ENCODE results near the gene FAM131C.

The FAM131C gene

GRCh38 chr1:16015491-16015890 is 58.0 kb downstream of the FAM131C start:
- DNase-seq: no peak

DNA sequence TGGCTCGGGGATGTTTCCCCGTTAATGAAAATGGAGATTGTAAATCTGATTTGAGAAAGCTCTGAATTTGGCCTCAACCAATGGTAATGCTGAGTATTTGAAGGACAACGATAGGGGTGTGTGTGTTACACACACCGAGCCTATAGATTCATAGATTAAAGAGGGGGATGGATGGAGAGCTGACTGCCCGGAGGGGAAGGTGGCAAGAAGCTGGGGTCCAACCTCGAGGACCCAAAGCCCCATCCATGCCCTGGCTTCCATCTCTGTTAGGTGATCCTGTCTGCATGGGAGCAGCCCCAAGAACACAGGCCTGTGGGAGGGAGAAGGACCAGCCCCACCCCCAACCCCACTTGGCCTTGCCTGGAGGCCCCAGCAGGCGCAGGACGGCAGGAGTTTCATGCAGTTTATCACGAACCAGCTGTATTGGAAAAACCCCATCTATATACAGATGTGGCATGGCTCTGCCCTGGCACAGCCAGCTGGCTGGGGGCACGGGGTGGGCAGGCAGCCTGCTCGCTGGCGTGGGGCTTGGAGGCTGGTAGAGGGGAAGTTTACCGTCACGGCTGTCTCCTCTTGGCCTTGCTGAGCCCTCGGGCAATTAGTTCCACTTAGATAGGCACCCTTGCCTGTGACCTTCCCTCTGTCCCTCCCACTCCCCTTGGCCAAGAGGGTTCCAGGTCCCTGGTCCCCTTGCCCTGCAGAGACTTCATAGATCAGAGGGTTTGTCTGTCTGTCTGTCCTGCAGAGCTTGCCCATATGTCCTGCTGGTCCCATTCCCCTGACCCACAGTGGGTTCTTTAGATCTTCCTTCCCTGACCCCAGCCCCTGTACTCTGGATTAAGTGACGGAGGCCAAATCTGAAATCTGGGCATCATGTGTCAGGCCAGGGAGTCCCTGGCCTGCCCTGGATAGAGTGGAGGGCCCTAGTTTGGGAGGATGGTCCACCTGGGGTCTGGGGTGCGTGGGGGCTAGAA is 58.7 kb downstream of the FAM131C start:
- no peak for DNase-seq

- DNase-seq: no peak
These were observed 59.6 kb downstream of the FAM131C start for GRCh38 chr1:16013908-16014258.

DNA sequence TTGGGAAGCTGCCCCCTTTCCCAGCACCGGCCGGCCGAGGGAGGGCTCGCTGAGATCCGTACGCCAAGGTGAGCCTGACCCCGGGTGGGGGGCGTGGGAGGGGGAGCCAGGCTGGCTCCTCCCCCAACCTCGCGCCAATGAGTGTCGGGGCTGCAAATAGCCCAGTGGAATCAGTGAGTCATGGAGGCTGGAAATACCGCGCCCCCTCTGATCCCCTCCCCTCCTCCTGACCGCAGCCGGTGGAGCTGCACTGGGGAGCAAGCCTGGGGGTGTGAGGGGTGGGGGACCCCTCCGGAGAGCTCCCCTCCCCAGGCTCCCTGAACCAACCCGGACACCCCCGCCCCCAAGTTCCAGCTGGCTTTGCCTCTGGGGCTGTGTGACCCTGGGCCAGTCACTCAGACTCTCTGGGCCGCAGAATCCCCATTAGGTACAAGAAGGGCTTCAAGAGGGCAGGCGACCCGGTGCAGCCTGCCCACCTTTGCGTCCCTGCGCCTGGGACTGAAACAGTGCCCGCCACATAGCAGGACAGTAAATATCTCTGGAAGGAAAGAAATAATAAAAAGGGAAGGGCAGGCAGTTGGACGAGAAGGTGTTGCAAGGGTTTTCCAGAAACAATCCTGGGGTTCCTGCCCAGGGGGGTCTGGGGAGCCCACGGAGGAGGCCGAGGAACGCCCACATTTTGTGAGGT is 60.1 kb downstream of the FAM131C start:
- no peak for DNase-seq

- no peak for DNase-seq
These were observed 60.7 kb downstream of the FAM131C start for GRCh38 chr1:16012590-16013219.

DNA sequence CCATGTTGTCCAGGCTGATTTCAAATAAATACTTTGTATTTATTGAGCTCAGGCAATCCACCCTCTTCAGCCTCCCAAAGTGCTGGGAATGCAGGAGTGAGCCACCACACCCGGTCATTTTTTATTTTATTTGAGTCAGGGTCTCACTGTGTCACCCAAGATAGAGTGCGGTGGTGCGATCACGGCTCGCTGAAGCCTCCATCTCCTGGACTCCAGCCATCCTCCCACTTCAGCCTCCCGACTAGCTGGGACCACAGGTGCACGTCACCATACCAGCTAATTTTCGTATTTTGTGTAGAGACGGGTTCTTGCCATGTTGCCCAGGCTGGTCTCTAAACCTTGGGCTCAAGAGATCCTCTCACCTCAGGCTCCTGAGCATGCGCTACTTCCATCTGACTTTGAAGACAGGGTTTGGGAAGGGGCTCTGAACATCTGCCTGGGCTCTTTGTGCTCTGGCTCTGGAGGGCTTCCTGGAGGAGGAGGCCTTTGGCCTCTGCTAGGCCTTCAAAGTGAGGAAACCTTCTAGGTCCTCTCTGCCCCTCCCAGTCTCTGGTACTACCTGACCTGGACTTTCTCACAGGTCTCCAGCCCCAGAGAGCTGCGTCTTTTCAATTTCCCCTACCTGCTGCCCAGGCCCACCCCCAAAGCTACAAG is 61.4 kb downstream of the FAM131C start:
- no peak for DNase-seq

DNA sequence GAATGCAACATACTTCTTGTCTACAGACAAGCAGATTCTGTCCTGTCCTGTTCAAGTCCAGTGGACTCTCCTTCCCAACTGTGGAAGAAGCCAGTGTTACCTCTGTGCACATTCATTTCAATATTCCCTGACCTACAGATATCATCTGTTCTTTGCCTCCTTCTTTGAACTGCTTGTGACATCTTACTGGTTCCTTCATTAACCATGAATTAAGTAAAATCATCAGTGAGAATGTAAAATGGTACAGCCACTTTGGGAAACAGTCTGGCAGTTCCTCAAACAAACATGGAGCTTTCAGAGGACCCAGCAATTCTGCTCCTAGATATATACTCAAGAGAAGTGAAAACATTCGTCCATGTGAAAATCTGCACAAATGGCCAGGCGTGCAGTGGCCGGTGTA is 62.6 kb downstream of the FAM131C start:
- no peak for DNase-seq

GRCh38 chr1:16009678-16010077 is 63.8 kb downstream of the FAM131C start:
- DNase-seq: no peak

DNA sequence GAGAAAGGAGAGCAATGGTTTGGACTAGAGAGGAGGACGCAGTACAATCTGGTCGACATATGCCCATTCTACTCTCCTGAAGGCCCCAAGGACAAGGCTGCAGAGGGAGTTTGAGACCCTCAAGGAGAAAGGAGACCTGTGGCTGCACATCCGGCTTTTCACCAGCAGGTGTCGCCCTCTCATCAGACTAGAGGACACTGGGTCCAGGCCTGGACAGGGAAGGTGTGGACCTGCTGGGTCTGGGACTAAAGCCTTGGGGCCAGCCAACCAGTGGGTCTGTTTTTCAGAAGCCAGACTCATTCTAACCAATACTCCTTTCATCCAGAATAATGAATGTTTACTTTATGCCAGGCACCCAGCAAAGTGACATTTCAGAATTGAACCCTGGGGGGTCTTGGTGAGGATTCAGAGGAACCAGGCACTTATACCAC is 64.4 kb downstream of the FAM131C start:
- peak; percentile 74 for DNase-seq

All from effector CD8-positive, alpha-beta T cell (primary cell).